Endothelial cell of umbilical vein (primary cell): ENCODE results near the gene LYRM7. TPM values are rescaled to one million over a fixed set of nuclear protein-coding genes. Genes with fewer than 3 reads are reported as not detected.

ENCODE experiments used
- BruUV-seq: library from RNA; stranded (reverse); fragments of 400-500 nt; replicated peaks from 2 replicates; lab custom pipeline; 2021; lab: Mats Ljungman, UMichigan
- CTCF ChIA-PET: fragments of 300-600, 350-600 bp; sonication (Branson Sonifier 250); formaldehyde crosslinking; loops from one replicate; lab custom pipeline; 2021; ENCODE audit warnings: antibody characterized with exemption, inconsistent platforms; lab: Charles Lee
- POLR2A ChIA-PET: fragments of 300-600, 350-600 bp; sonication (Branson Sonifier 250); formaldehyde crosslinking; loops from one replicate; lab custom pipeline; 2021; ENCODE audit warnings: antibody characterized with exemption, inconsistent platforms; lab: Charles Lee
- DNase-seq: peaks from one replicate; pipeline ENCODE4 v3.0.0-alpha.2; 2011; ENCODE audit warnings: low read depth, low spot score
- FAIRE-seq: peaks from 2 replicates; lab custom pipeline; 2011; peaks lifted over from hg19 to GRCh38; lab: Jason Lieb, UNC
- H2AFZ ChIP-seq: 2 replicates; pipeline ENCODE4 v1.6.0; 2012; ENCODE audit warnings: low read depth, low read length, control low read depth, inconsistent platforms
- H3K27ac ChIP-seq: 2 replicates; pipeline ENCODE4 v1.5.1; 2011; ENCODE audit warnings: low read depth, mild to moderate bottlenecking, control low read depth, low read length, moderate library complexity; ENCODE audit not compliant: insufficient read depth
- H3K27me3 ChIP-seq, 2 experiments: 2 replicates each; pipeline versions ENCODE4 v1.6.0 to v1.6.1; 2011; ENCODE audit warnings: low read length in 2 of 2, mixed read lengths in 1 of 2; ENCODE audit not compliant: control insufficient read depth in 2 of 2, insufficient read depth in 2 of 2
- H3K36me3 ChIP-seq, 2 experiments: 2 replicates in 1 of 2; 3 replicates in 1 of 2; pipeline ENCODE4 v1.5.1; 2011; ENCODE audit warnings: low read length in 2 of 2, mild to moderate bottlenecking in 1 of 2, moderate library complexity in 1 of 2; ENCODE audit not compliant: control insufficient read depth in 2 of 2, insufficient read depth in 2 of 2; ENCODE audit errors: extremely low read depth in 1 of 2
- H3K4me1 ChIP-seq: 3 replicates; pipeline ENCODE4 v1.5.1; 2011; ENCODE audit warnings: mild to moderate bottlenecking, low read length; ENCODE audit not compliant: control insufficient read depth, insufficient read depth; ENCODE audit errors: extremely low read depth
- H3K4me2 ChIP-seq: 2 replicates; pipeline ENCODE4 v1.6.1; 2011; ENCODE audit warnings: low read length, control low read depth, mixed read lengths; ENCODE audit not compliant: insufficient read depth
- H3K4me3 ChIP-seq, 3 experiments: fragments of 200-600 bp in 1 of 3; sonication (generic), shearing (Covaris generic) in 1 of 3; replicated peaks in 1 of 3; 2 replicates each; pipeline ENCODE4 v1.5.1; 2011 to 2016; ENCODE audit warnings: control low read depth in 3 of 3, low read length in 3 of 3, mild to moderate bottlenecking in 2 of 3, inconsistent platforms in 1 of 3, low read depth in 1 of 3, moderate library complexity in 1 of 3; ENCODE audit not compliant: insufficient read depth in 1 of 3
- H3K79me2 ChIP-seq: 2 replicates; pipeline ENCODE4 v1.6.0; 2012; ENCODE audit warnings: low read length, inconsistent platforms; ENCODE audit not compliant: control insufficient read depth, insufficient read depth
- H3K9ac ChIP-seq: replicated peaks from 2 replicates; pipeline ENCODE3; 2011; ENCODE audit warnings: low read length, control low read depth; ENCODE audit not compliant: insufficient read depth; ENCODE audit errors: extremely low read depth
- H3K9me1 ChIP-seq: replicated peaks from 3 replicates; pipeline ENCODE4 v1.6.0; 2011; ENCODE audit warnings: mild to moderate bottlenecking, low read length; ENCODE audit not compliant: control insufficient read depth, insufficient read depth; ENCODE audit errors: extremely low read depth
- H3K9me3 ChIP-seq: replicated peaks from 2 replicates; pipeline ENCODE4 v1.5.1; 2012; ENCODE audit warnings: low read length, inconsistent platforms; ENCODE audit not compliant: control insufficient read depth, insufficient read depth
- H4K20me1 ChIP-seq: replicated peaks from 2 replicates; pipeline ENCODE3; 2011; ENCODE audit warnings: mild to moderate bottlenecking, low read length; ENCODE audit not compliant: control insufficient read depth, insufficient read depth; ENCODE audit errors: extremely low read depth
- EZH2 ChIP-seq: IDR thresholded peaks from 2 replicates; pipeline ENCODE4 v1.6.1; 2012; ENCODE audit warnings: borderline replicate concordance, low read depth, mild to moderate bottlenecking, moderate library complexity, low read length, inconsistent platforms; ENCODE audit not compliant: severe bottlenecking
- FOS ChIP-seq: IDR thresholded peaks from 2 replicates; pipeline ENCODE4 v1.6.1; 2011; ENCODE audit warnings: mild to moderate bottlenecking, low read length, moderate library complexity, borderline replicate concordance; ENCODE audit not compliant: insufficient read depth
- GATA2 ChIP-seq: IDR thresholded peaks from 2 replicates; pipeline ENCODE4 v1.7.0; 2011; ENCODE audit warnings: low read depth, mild to moderate bottlenecking, moderate library complexity, mixed read lengths, low read length; ENCODE audit not compliant: insufficient read length, insufficient read depth
- JUN ChIP-seq: IDR thresholded peaks from 2 replicates; pipeline ENCODE4 v1.6.1; 2011; ENCODE audit warnings: borderline replicate concordance, low read depth; ENCODE audit not compliant: insufficient read length, insufficient read depth
- MYC ChIP-seq: IDR thresholded peaks from one replicate; pipeline ENCODE4 v1.6.1; 2011; ENCODE audit warnings: mild to moderate bottlenecking, low read depth, low read length
- POLR2A ChIP-seq: IDR thresholded peaks from 2 replicates; pipeline ENCODE4 v1.6.1; 2012; ENCODE audit warnings: low read depth, mild to moderate bottlenecking, control low read depth, low read length
- POLR2AphosphoS5 ChIP-seq: IDR thresholded peaks from 2 replicates; pipeline ENCODE4 v1.6.1; 2012; ENCODE audit warnings: low read depth, mild to moderate bottlenecking, control low read depth, low read length, moderate library complexity; ENCODE audit not compliant: insufficient read depth
- dilution Hi-C: fragments of 300-500 bp; cut with MboI; formaldehyde crosslinking; loops from one replicate; pipeline ENCODE4 v1.15.0; 2019; ENCODE audit warnings: low sequenced_read_pairs; ENCODE audit not compliant: extremely low pct_ligation_motif_present
- intact Hi-C: fragments of 100-400 bp; cut with micrococcal nuclease; formaldehyde crosslinking; loops from one replicate; pipeline ENCODE4 v1.10.0; 2022
- polyA plus RNA-seq, 4 experiments: library from polyadenylated mRNA; depleted of rRNA in 3 of 4; stranded (reverse) in 3 of 4; unstranded in 1 of 4; fragments of >200 nt; gene quantifications; 2 replicates each; pipeline versions ENCODE4 v1.2.1 to v1.2.3, GENCODE V29; 2011 to 2012; ENCODE audit warnings: missing spikeins in 1 of 4
- total RNA-seq: library from RNA; stranded (reverse); gene quantifications from 2 replicates; pipeline ENCODE4 v1.2.3, GENCODE V29; 2021
- TF ChIP-seq, protein P1 (sequence below): IDR thresholded peaks from 2 replicates; pipeline ENCODE4 v1.6.1; 2011; ENCODE audit not compliant: insufficient read depth, insufficient read length
- TF ChIP-seq, protein P2 (sequence below), 2 donors: IDR thresholded peaks; 1 replicate in 1 of 2; 2 replicates in 1 of 2; pipeline ENCODE4 v1.5.1; 2011; ENCODE audit warnings: low read length in 2 of 2, mild to moderate bottlenecking in 2 of 2, moderate library complexity in 2 of 2, control low read depth in 1 of 2, inconsistent platforms in 1 of 2, low read depth in 1 of 2; ENCODE audit not compliant: insufficient read depth in 1 of 2; ENCODE audit errors: extremely low read depth in 1 of 2

LYRM7 gene
- total and polyA plus RNA-seq, 2 donors (not counting 3 experiments of a cell fraction or from before 2014, with no cell fraction given) = 0.88 to 7.5 TPM

DNA sequence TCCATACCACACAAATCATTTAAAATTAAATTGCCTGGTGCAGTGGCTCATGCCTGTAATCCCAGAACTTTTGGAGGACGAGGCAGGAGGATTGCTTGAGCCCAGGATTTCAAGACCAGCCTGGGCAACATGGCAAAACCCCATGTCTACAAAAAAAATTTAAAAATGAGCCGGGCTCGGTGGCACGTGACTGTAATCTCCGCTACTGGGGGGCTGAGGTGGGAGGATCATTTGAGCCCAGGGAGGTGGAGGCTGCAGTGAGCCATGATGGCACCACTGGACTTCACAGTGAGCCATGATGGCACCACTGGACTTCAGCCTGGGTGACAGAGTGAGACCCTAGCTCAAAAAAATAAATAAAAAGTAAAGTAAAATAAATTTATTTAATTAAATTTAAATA lies 40.9 kb downstream of the LYRM7 start:
- Histone ChIP-seq H2AFZ (no peak overlapping the region), H3K9ac (no peak overlapping the region), H3K79me2 (no peaks in the 10 kb centered on the region), H3K9me1 (no peaks in the 10 kb centered on the region), H3K9me3 (no peaks in the 10 kb centered on the region), H3K4me3 (no peak overlapping the region), H3K4me1 (no peaks in the 10 kb centered on the region), H4K20me1 (no peaks in the 10 kb centered on the region), H3K4me2 (no peak overlapping the region), H3K27ac (no peak overlapping the region), H3K36me3 (no peaks in the 10 kb centered on the region), H3K27me3 (no peaks in the 10 kb centered on the region)
- CTCF ChIA-PET = no interaction called here
- POLR2A ChIA-PET = no interaction called here
- no TSS peak for BruUV-seq
- TF ChIP-seq JUN = no peak
- TF ChIP-seq FOS = no peak
- no peak for TF ChIP-seq POLR2A
- TF ChIP-seq, protein P1, sequence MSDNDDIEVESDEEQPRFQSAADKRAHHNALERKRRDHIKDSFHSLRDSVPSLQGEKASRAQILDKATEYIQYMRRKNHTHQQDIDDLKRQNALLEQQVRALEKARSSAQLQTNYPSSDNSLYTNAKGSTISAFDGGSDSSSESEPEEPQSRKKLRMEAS = no peak
- no peak for TF ChIP-seq MYC
- TF ChIP-seq GATA2 = no peak
- no peak for TF ChIP-seq POLR2AphosphoS5
- TF ChIP-seq, protein P2, sequence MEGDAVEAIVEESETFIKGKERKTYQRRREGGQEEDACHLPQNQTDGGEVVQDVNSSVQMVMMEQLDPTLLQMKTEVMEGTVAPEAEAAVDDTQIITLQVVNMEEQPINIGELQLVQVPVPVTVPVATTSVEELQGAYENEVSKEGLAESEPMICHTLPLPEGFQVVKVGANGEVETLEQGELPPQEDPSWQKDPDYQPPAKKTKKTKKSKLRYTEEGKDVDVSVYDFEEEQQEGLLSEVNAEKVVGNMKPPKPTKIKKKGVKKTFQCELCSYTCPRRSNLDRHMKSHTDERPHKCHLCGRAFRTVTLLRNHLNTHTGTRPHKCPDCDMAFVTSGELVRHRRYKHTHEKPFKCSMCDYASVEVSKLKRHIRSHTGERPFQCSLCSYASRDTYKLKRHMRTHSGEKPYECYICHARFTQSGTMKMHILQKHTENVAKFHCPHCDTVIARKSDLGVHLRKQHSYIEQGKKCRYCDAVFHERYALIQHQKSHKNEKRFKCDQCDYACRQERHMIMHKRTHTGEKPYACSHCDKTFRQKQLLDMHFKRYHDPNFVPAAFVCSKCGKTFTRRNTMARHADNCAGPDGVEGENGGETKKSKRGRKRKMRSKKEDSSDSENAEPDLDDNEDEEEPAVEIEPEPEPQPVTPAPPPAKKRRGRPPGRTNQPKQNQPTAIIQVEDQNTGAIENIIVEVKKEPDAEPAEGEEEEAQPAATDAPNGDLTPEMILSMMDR (IDR thresholded peaks at IDR 0.05; ENCODE audit: extremely low read depth in 1 of 2, insufficient read depth in 1 of 2, low read depth in 1 of 2, low read length in 2 of 2) = no peak
- no peak for TF ChIP-seq EZH2
- no peak for DNase-seq
- FAIRE-seq = no peak
- intact Hi-C loops (no loop called here), dilution Hi-C loops (no loop called here)
